HG03280 (cell line): ENCODE results near the gene KCNN1.
A peak's percentile ranks its signal among the peaks of the same experiment; 100 is the strongest.
"Not testable (repeated sequence)": the region's sequence is repeated elsewhere in the genome, so short reads cannot be mapped to it uniquely, and the experiment has no call there.

ENCODE experiments used
- ATAC-seq: cut with Tn5 transposase; IDR thresholded peaks from one replicate; pipeline ENCODE4 v1.9.1; 2021; ENCODE audit warnings: mild to moderate bottlenecking, moderate library complexity; ENCODE audit not compliant: unreplicated experiment

The KCNN1 gene

GRCh38 chr19:17966550-17967256 is at the start of gene KCNN1:
TSS of gene KCNN1 (plus strand) at chr19:17967107. CDS start at chr19:17973889, 6,782 bp downstream.
- no peak for ATAC-seq

GRCh38 chr19:17918151-17918550 is 48.8 kb upstream of the KCNN1 start:
- not testable (repeated sequence) for ATAC-seq

- not testable (repeated sequence) for ATAC-seq
Observed at GRCh38 chr19:17919122-17919521, 47.8 kb upstream of the KCNN1 start.

- ATAC-seq: no peak
Observed at GRCh38 chr19:17920527-17920926, 46.4 kb upstream of the KCNN1 start.

GRCh38 chr19:17922138-17922537 is 44.8 kb upstream of the KCNN1 start:
- ATAC-seq: no peak

- ATAC-seq: no peak
Observed at GRCh38 chr19:17926044-17926443, 40.9 kb upstream of the KCNN1 start.

GRCh38 chr19:17929056-17929455 is 37.9 kb upstream of the KCNN1 start:
- no peak for ATAC-seq

GRCh38 chr19:17931532-17932191 is 35.2 kb upstream of the KCNN1 start:
- no peak for ATAC-seq

GRCh38 chr19:17932485-17933338 is 34.2 kb upstream of the KCNN1 start, which contains the start of gene CCDC124:
TSS of gene CCDC124 (plus strand) at chr19:17933015. CDS start at chr19:17936421, 3,406 bp downstream.
- ATAC-seq: peak; percentile 83

- ATAC-seq: no peak
Observed at GRCh38 chr19:17933414-17934129, 33.3 kb upstream of the KCNN1 start.

GRCh38 chr19:17936379-17936778 is 30.5 kb upstream of the KCNN1 start:
- ATAC-seq: no peak

- no peak for ATAC-seq
Observed at GRCh38 chr19:17937371-17937900, 29.5 kb upstream of the KCNN1 start.

GRCh38 chr19:17938092-17938845 is 28.6 kb upstream of the KCNN1 start:
- ATAC-seq: peak; percentile 45

GRCh38 chr19:17942181-17942580 is 24.7 kb upstream of the KCNN1 start:
- ATAC-seq: no peak

GRCh38 chr19:17942582-17943273 is 24.2 kb upstream of the KCNN1 start:
- no peak for ATAC-seq

- no peak for ATAC-seq
Observed at GRCh38 chr19:17943274-17944221, 23.4 kb upstream of the KCNN1 start.

- ATAC-seq: no peak
Observed at GRCh38 chr19:17944301-17944700, 22.6 kb upstream of the KCNN1 start.
